Measurements from ENCODE around the gene SHPK.

DNA sequence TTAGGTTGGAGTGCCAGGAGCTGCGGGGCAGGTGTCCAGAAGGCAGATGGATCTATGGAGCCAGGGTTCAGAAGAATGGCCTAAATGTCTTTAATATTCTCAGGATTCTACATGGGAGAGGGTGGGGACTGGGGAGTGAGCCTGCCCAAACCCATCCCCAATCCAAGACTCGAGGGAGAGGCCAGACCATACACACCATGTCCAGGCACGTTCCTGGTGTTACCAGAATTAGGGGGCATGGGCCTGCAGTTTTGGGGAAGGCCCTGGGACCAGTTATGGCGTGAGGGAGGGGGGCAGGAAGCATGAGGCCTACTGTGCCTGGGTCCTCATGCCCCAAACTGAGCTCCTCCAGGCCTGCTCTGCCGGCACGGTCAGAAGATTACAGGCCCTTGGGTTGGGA is 30.5 kb upstream of the SHPK start:
- TF ChIP-seq, protein P1, sequence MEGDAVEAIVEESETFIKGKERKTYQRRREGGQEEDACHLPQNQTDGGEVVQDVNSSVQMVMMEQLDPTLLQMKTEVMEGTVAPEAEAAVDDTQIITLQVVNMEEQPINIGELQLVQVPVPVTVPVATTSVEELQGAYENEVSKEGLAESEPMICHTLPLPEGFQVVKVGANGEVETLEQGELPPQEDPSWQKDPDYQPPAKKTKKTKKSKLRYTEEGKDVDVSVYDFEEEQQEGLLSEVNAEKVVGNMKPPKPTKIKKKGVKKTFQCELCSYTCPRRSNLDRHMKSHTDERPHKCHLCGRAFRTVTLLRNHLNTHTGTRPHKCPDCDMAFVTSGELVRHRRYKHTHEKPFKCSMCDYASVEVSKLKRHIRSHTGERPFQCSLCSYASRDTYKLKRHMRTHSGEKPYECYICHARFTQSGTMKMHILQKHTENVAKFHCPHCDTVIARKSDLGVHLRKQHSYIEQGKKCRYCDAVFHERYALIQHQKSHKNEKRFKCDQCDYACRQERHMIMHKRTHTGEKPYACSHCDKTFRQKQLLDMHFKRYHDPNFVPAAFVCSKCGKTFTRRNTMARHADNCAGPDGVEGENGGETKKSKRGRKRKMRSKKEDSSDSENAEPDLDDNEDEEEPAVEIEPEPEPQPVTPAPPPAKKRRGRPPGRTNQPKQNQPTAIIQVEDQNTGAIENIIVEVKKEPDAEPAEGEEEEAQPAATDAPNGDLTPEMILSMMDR (IDR thresholded peaks at IDR 0.05), result no peak
- no peak for TF ChIP-seq ZFX (IDR thresholded peaks at IDR 0.05; ENCODE audit: borderline replicate concordance)
